Activated T-helper 1 cell treated with anti-CD3 and anti-CD28 coated beads, Interleukin-2, amount 50 U/mL, for 16 hours (primary cell): Measurements from ENCODE around the gene PPP2R2D.
"Not testable (repeated sequence)": the region's sequence is repeated elsewhere in the genome, so short reads cannot be mapped to it uniquely, and the experiment has no call there.

Experiments used
- DNase-seq, 2 donors: peaks; one replicate each; pipeline ENCODE4 v3.0.0-alpha.2; 2020; ENCODE audit warnings: low read depth in 1 of 2, low spot score in 1 of 2

The PPP2R2D gene

GRCh38 chr10:131973160-131973951, 72.5 kb downstream of the PPP2R2D start:
- no peak for DNase-seq

- no peak for DNase-seq
Observed at GRCh38 chr10:131974034-131974817, 73.4 kb downstream of the PPP2R2D start.

- DNase-seq: no peak
Observed at GRCh38 chr10:131975003-131975402, 74.2 kb downstream of the PPP2R2D start.

DNA sequence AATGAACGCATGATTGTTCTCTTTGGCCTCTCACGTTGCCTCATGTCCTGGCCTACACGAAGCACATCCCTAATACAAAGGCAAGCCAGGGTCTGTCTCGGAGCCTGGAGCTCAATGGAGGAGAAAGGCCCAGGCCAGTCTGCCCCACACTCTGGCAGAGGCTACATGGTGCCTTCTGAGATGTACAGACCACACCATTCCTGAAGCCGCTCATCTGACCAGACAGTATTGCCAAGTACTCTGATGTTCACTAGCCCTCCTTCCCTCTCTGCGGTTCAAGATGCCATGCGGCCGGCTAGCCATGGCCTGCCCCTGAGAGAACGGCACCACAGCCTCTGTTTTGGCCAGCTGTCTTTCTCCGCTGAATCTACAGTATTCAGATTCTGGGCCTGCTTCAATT, 75.0 kb downstream of the PPP2R2D start:
- DNase-seq: no peak

DNA sequence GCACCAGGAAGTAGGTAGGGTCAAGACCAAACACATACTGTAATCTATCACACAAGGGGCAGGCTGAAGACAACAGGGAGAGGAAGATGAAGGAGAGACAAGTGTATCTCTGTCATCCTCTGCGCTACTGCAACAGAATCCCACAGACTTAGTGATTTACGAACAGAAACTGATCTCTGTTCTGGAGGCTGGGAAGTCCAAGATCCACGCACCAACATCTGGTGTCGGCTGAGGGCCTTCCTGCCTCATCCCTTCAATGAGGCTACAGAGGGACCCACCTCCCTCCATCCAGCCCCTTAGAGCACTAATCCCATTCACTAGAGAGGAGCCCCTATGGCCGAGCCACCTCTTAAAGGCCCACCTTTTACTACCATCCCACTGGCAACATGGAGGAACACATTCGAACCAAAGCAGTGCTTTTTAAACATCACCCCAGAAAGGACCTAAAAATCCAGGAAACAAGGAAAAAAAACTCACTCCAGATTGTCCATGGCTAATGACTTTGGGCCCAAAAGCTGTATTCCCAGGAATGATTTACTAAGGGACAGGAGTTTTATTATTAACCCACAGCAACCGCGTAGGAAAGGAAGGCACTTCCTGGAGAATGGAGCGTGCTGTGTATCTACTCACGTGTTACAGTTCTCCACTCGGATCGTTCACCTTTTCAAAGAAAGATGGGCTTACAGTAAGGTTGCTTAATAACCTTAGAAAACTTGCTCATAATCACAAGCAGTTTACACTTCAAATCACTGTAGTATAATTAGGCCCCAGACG, 76.7 kb downstream of the PPP2R2D start:
- no peak for DNase-seq

- DNase-seq: no peak
Observed at GRCh38 chr10:131978366-131978765, 77.6 kb downstream of the PPP2R2D start.

DNA sequence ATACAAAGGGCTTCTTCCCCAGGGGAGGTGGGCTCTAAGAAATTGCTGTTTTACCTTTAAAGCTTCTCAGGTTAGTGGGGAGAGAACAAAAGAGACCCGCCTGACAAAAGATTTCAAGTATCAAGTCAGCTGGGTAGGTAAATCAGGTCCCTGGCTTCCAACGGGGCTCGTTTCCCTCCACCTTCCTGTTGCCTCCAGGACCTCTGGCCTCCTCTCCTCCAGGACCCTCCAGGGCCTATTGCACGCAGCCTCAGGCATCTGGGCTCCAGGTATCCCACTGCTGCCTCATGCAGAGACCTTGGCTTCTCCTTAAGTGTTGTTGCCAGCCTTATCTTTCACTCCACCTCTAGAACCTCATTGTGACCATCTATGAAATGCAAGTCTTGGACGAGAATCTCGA, 78.0 kb downstream of the PPP2R2D start:
- no peak for DNase-seq

- no peak for DNase-seq
Observed at GRCh38 chr10:131979336-131979735, 78.5 kb downstream of the PPP2R2D start.

- DNase-seq: no peak
Observed at GRCh38 chr10:131979821-131980270, 79.0 kb downstream of the PPP2R2D start.

- DNase-seq: no peak
Observed at GRCh38 chr10:131980321-131980720, 79.5 kb downstream of the PPP2R2D start.

DNA sequence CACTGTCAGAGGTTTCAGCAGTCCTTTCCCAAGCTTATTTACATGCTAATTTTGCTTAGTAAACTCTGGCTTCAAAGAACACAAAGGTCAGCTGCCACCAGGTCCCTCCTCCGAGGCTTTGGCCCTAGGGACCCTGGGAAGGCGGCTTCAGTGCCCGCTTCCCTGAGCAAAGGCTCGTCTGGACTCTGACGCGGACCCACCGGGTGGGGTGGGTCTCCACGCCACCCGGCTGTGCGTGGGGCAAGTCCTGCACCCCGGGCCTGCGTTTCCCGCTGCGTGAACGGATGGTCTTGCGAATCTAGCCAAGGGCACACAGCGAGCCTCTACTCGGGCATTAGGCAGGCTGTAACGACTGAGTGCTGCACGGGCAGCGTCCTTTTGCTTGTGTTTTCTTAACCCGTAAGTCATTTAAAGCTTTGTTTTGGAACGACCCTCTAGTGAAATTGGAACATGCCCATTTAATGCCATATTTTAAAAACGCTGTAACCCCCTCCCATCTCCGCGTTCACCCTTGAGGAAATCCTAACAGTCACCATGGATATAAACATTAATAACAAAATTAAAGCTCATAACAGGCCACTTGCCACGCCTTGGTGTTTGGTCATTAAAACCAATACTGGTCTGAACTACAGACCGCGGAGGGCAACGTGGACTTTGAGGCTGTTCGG, 80.1 kb downstream of the PPP2R2D start:
- DNase-seq: no peak

- DNase-seq: peak; percentile 87 to 96
Observed at GRCh38 chr10:131981429-131982184, 80.8 kb downstream of the PPP2R2D start, which contains the start of gene BNIP3. Gene BNIP3 (minus strand): TSS chr10:131981923. CDS start chr10:131981806, 117 bp downstream.

GRCh38 chr10:131982185-131982756, 81.5 kb downstream of the PPP2R2D start:
- DNase-seq: no peak

DNA sequence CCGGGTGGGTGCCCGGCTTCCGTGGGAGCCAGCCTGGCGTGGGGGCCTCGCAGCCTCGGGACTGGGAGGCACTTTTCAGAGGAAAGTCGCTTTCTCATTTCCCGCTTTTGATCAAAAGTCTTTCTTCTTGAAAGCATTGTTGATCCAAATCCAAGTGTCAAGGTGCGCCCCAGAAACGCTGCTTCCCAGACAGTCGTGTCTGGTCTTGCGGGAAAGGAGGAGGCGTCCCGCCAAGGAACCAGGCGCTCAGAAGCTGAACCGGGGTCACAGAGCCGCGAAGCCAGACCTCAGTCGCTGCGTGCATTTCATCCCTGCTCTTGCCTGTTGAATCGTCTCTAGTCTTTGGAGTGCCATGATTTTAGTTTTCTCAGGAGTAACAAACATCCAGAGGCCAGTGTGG, 82.0 kb downstream of the PPP2R2D start:
- no peak for DNase-seq

DNA sequence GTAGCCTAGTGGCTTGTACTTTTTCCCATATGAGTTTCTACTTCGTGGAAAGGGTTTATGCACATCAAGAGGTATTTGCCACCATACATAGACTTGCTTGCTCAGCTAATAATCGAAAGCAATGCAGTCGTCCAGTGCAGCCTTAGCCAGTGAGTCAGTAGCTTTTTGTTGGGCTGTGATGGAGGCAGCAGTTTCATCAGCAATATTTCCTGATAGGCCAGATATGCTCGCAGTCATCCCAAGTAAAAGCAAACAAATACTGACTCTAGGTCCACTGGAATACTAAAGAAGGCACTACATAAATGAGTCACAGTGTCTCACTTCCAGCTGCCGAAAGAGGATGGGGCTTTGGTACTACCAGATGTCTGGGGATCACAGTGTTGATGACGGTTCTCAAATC, 83.0 kb downstream of the PPP2R2D start:
- no peak for DNase-seq

DNA sequence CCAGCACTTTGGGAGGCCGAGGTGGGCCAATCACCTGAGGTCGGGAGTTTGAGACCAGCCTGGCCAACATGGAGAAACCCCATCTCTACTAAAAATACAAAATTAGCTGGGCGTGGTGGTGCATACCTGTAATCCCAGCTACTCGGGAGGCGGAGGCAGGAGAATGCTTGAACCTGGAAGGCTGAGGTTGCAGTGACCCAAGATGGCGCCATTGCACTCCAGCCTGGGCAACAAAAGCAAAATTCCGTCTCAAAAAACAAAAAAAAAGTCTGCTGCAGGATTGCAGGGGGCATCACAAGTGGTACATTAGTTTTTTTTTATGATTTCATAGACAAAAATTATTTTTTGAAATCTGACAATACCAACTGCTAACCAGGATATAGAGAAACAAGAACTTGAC, 86.0 kb downstream of the PPP2R2D start:
- DNase-seq: not testable (repeated sequence)

GRCh38 chr10:131987301-131987700, 86.5 kb downstream of the PPP2R2D start:
- DNase-seq: not testable (repeated sequence)

- DNase-seq: not testable (repeated sequence)
Observed at GRCh38 chr10:131987786-131988185, 87.0 kb downstream of the PPP2R2D start.

DNA sequence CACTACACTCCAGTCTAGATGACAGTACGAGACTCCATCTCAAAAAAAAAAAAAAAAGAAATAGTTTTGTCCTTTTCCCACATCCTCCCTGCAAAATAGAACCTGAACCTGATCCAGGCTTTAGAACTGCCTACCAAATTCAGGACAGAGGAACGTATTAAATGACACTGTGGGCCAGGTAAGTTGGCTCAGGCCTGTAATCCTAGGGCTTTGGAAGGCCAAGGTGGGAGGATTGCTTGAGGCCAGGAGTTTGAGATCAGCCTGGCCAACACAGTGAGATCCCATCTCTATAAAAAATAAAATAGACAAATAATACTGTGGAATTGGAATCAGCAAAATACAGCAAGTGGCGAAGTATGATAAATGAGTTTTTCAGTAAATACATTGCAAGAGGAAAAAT, 90.9 kb downstream of the PPP2R2D start:
- DNase-seq: no peak

- no peak for DNase-seq
Observed at GRCh38 chr10:131993275-131993674, 92.5 kb downstream of the PPP2R2D start.
